Urinary bladder (tissue), 4 donors: Measurements from ENCODE around the gene POLR3A. TPM values are rescaled to one million over a fixed set of nuclear protein-coding genes. Genes with fewer than 3 reads are reported as not detected.

ENCODE experiments used
- DNase-seq: peaks from one replicate; pipeline ENCODE4 v3.0.0-alpha.2; 2015; ENCODE audit errors: extremely low spot score
- H3K27ac ChIP-seq: one replicate; pipeline ENCODE4 v1.5.1; 2013; ENCODE audit warnings: low read depth, mild to moderate bottlenecking, moderate library complexity
- H3K36me3 ChIP-seq: one replicate; pipeline ENCODE4 v1.6.1; 2013; ENCODE audit warnings: mild to moderate bottlenecking, moderate library complexity; ENCODE audit not compliant: insufficient read depth
- H3K4me1 ChIP-seq: one replicate; pipeline ENCODE4 v1.6.1; 2013; ENCODE audit warnings: mild to moderate bottlenecking, moderate library complexity; ENCODE audit not compliant: insufficient read depth
- H3K4me3 ChIP-seq: one replicate; pipeline ENCODE4 v1.5.1; 2013; ENCODE audit warnings: low read depth, low read length
- WGBS: extraction: QIAGEN DNeasy Blood & Tissue Kit; methylation state at CpG from one replicate; pipeline ENCODE4 v1.1.7; 2013; 5-methylcytosine and 5-hydroxymethylcytosine counted together
- polyA plus RNA-seq: library from polyadenylated mRNA; stranded (reverse); fragments of 200-250 nt; gene quantifications from one replicate; pipeline ENCODE4 v1.2.3, GENCODE V29; 2013
- total RNA-seq: library from RNA; depleted of rRNA; stranded (reverse); fragments of >200 nt; gene quantifications from one replicate; pipeline ENCODE4 v1.2.3, GENCODE V29; 2014
- donor health status: healthy with polysubstance abuse.
- donor health status: healthy.

The POLR3A gene
- total and polyA plus RNA-seq, 2 donors, result 5.8 to 14.5 TPM

DNA sequence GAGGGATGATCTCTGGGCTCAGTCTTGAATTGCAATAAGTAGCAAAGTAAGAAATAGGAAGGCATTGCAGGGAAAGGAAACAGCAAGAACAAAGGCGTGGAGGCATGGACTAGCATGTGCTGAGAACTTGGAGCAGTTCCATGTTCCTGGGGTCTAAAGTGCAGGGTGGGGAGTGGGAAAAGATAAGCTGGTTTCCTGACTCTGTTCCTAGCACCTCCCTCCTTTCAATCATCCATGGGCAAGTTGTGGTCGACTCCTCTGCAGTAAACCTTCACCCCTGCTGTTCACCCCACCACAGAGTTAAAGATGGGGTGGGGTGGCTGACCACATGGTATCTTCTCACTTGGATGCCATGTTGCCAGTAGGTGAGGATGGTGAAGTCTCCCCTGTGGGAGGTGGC lies 33.9 kb upstream of the POLR3A start:
- Histone ChIP-seq H3K4me1 (no peaks in the 10 kb centered on the region), H3K36me3 (no peaks in the 10 kb centered on the region), H3K27ac (no peak overlapping the region), H3K4me3 (no peak overlapping the region)
- WGBS, result 74% methylated on average over 2 of the region's 2 CpGs
- DNase-seq, result no peak

DNA sequence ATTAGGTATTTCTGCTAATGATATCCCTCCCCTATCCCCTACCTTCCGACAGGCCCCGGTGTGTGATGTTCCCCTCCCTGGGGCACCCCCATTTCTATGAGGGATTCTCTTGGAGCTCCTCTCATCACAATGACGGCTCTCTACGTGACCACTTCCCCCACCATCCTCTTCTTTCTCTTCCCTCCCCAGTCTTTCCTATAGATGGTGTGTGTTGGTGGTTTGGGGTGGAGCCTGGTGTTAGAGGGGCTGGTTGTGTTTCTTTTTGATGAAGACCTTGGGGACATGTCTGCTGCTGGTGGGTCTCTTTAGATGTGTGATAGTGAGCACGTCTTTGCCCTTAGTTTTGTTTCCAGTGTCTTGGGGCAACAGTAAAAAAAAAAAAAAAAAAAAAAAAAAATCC lies 33.0 kb upstream of the POLR3A start:
- Histone ChIP-seq H3K36me3 (no peaks in the 10 kb centered on the region), H3K4me3 (no peak overlapping the region), H3K4me1 (no peaks in the 10 kb centered on the region), H3K27ac (no peak overlapping the region)
- no peak for DNase-seq
- WGBS, result 73% methylated on average over 5 of the region's 5 CpGs

DNA sequence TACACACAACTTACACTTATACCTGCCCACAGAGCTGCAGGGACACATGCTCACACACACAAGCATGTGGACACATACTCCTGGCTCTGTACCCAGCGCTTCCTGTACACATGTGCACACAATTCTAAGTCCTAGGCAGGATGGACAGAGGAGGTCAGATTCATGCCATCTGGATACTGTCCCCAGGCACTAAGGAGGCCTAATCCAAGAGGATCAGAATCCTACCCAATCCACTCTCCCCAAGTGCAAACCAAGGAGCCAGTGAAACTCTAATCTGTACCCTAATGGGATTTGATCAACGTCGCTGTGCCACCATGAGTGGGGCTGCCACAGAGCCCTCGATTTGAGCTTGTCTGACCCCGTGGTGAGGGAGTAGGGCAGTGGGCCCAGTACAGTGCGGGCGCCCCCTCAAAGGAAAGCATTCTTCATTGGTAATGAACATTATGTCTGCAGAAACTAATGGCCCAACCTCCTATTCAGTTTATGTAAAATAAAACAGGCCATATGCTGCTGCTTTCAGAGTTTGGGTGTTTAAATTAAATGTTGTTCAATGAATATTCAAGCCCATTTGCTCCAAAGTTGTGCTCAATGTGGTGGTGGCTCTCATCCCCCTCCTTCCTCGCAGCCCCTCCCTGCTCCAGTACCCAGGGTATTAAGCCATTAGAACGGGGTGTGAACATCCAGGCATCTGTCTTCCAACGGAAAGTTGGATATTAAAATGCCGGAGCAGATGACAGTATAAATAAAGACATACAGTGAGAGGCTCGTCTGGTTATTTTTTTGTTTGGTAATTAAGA lies 30.8 kb upstream of the POLR3A start:
- Histone ChIP-seq H3K27ac (no peak overlapping the region), H3K4me3 (no peak overlapping the region), H3K36me3 (no peaks in the 10 kb centered on the region), H3K4me1 (no peaks in the 10 kb centered on the region)
- 82% methylated on average over 12 of the region's 12 CpGs for WGBS
- DNase-seq, result no peak

DNA sequence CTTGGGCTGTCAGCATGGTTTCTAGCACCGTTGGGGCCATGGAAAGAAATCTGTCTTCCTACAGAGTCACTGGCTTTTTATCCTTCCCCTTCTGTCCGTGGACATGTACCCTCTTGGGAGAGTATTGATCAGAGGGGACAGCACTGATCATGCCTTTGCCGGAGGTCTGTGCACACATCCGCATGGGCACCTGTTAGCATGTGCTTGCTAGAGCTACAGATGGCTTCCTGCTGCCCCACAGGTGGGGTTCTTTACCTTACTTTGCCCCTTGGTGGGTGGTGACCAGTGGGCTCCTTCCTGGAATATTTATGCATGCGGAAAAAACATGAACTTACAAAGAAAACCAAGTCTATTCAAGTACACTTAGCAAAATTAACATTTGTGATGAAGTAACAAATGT lies 29.2 kb upstream of the POLR3A start:
- 70% methylated on average over 5 of the region's 5 CpGs for WGBS
- Histone ChIP-seq H3K4me3 (no peak overlapping the region), H3K4me1 (no peaks in the 10 kb centered on the region), H3K36me3 (no peaks in the 10 kb centered on the region), H3K27ac (no peak overlapping the region)
- DNase-seq, result no peak

DNA sequence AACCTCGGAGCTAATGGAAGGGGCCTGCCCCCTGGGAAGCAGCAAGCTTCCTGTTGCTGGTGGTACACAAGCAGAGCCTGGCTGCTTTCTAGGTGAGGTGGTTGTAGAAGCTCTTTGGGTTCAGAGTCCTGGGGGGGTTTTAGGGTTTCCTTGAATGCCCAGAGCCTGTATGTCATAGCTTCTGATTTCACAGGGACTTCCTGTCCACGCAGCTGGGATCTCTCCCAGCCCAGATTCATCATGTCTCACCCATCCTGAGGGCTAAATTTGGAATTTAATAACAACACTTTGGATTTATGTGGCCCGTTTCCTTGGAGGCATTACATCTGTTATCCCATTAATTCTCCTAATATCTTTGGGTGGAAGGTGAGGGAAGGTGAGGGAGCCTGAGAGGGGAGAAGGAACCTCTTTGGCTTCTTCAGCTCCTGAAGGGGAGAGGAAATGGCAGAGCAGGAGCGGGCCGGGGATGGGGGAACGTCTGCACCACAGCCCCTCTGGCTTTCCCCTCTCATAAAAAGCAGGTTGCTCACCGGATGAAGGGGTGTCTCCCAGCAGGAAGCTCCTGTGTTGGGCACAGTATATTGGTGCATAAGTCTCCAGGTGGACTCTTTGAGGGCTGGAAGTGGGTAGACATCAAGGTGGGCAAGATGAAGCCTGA lies 24.0 kb upstream of the POLR3A start:
- Histone ChIP-seq H3K27ac (no peak overlapping the region), H3K4me1 (peaks cover 2% of the 10 kb centered on the region), H3K4me3 (no peak overlapping the region), H3K36me3 (no peaks in the 10 kb centered on the region)
- DNase-seq, result no peak
- WGBS, result 42% methylated on average over 7 of the region's 7 CpGs

DNA sequence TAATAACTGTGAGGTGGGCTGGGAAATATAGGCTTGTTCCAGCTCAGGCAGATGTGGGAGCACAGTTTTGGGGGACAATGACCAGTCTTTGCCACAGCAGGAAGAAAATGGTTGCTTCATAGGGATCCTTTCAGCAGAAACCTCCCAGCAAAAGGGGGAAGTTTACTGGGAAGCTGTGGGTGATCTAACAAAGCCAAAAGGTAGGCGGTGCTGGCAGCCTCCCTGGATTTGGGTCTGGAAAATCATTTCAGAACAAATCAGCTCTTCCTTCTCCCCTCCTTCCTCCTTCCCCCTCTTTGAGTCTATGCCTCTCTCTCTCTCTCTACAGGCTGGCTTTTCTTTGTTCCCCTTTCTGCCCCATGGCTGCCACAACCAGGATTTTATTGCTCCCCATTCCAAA lies 20.5 kb upstream of the POLR3A start:
- DNase-seq, result no peak
- Histone ChIP-seq H3K27ac (no peak overlapping the region), H3K4me1 (peaks cover 2% of the 10 kb centered on the region), H3K36me3 (no peaks in the 10 kb centered on the region), H3K4me3 (no peak overlapping the region)
- 80% methylated on average over 1 of the region's 1 CpG for WGBS

DNA sequence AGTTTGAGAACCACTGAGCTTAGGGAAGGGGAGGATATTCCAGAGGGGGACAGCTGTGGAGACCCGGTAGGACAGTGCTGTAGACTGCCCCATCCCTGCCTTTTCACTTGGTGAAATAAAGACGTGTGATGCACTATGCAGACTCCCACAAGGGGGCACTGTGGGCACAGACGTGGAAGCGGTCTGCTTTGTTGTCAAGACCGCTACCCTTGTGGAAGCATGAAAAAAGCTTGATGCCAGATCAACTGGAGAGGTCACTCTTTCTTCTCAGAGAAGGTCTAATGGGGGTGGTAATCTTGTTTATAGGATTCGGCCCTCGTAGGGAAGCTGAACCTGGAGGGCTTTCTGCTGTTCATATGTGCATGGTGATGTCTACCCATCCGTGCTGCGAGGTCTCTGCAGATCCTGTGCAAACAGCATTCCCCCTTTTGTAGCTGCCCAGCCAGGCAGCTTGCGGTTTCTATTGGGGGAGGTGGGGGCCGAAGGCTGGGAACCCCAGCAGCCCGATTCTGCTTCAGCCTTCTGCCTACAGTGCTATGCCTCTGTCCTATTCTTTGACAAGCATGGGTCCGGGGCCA lies 18.1 kb upstream of the POLR3A start:
- Histone ChIP-seq H3K36me3 (no peaks in the 10 kb centered on the region), H3K27ac (no peak overlapping the region), H3K4me1 (no peaks in the 10 kb centered on the region), H3K4me3 (no peak overlapping the region)
- DNase-seq, result no peak
- 18% methylated on average over 13 of the region's 13 CpGs for WGBS

DNA sequence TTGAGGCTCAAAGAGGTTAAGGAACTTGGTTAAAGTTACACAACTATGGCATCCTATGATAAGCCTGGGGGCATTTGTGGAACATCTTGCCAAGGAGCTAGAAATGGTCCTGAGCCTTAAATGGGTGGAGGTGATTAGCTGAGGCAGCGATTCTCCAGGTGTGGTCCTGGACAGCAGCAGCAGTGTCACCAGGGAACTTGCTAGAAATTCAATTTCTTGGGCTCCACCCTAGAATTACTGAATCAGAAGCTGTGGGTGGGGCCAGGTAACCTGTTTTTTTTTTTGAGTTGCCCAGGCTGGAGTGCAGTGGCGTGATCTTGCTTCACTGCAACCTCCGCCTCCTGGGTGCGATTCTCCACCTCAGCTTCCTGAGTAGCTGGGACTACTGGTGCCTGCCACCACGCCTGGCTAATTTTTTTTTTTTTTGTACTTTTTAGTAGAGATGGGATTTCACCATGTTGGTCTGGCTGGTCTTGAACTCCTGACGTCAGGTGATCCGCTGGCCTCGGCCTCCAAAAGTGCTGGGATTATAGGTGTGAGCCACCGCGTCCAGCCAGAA lies 17.5 kb upstream of the POLR3A start:
- H3K27ac ChIP-seq, result no peak overlapping the region
- 82% methylated on average over 10 of the region's 10 CpGs for WGBS

DNA sequence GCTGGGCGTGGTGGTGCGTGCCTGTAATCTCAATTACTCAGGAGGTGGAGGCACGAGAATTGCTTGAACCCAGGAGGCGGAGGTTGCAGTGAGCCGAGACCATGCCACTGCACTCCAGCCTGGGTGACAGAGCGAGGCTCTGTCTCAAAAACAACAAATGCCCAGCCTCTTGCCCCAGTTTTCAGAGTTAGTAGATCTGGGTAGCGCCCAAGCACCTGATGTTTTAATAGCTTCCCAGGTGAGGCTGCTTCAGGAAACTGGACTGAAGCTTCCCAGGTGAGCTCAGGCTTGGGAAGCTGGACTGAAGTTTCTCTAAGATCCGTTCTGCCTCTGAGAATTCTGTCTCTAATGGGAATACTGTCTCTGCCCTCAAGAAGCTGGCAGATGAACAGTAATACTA lies 16.5 kb upstream of the POLR3A start:
- no peaks in the 10 kb centered on the region for H3K4me1 ChIP-seq
- 94% methylated on average over 8 of the region's 8 CpGs for WGBS
- H3K4me3 ChIP-seq, result no peak overlapping the region
- no peak overlapping the region for H3K27ac ChIP-seq
- H3K36me3 ChIP-seq, result no peaks in the 10 kb centered on the region
- DNase-seq, result no peak

More for the DNA sequence above, 17.5 kb upstream of the POLR3A start:
- no peak overlapping the region for H3K4me3 ChIP-seq
- no peaks in the 10 kb centered on the region for H3K36me3 ChIP-seq
- no peak for DNase-seq
- no peaks in the 10 kb centered on the region for H3K4me1 ChIP-seq

DNA sequence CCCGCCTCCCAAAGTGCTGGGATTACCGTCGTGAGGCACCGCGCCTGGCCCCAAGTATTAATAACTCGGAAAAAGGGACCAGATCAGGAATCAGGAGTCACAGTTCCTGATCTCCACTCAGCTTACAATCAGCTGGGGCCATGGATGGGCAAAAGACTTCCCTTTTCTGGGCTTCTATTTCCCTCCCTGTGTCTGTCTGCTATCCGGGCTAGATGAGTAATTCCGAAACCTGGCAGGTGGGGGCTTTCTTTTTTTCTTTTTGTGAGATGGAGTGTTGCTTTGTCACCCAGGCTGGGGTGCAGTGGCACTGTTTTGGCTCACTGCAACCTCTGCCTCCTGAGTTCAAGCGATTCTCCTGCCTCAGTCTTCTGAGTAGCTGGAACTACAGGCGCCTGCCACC lies 15.9 kb upstream of the POLR3A start:
- Histone ChIP-seq H3K36me3 (no peaks in the 10 kb centered on the region), H3K4me3 (no peak overlapping the region), H3K27ac (no peak overlapping the region), H3K4me1 (no peaks in the 10 kb centered on the region)
- WGBS, result 82% methylated on average over 10 of the region's 10 CpGs
- DNase-seq, result no peak

DNA sequence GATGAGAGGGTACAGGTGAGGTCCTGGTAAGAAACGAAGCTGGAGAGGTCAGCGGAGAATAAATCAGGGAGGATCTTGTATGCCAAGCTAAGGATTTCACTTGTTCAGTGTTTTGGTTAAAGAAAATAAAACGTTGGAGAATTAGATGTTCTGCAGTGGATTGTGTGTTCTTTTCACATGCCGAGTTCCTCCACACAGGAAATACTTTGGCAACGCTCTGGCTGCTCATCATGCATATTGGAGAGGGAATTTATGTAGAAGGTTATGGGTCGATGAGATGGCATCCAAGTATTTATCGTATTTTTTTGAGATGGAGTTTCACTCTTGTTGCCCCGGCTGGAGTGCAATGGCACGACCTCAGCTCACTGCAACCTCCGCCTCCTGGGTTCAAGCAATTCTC lies 15.4 kb upstream of the POLR3A start:
- DNase-seq, result no peak
- Histone ChIP-seq H3K27ac (no peak overlapping the region), H3K4me3 (no peak overlapping the region), H3K4me1 (no peaks in the 10 kb centered on the region), H3K36me3 (no peaks in the 10 kb centered on the region)
- 56% methylated on average over 10 of the region's 10 CpGs for WGBS

DNA sequence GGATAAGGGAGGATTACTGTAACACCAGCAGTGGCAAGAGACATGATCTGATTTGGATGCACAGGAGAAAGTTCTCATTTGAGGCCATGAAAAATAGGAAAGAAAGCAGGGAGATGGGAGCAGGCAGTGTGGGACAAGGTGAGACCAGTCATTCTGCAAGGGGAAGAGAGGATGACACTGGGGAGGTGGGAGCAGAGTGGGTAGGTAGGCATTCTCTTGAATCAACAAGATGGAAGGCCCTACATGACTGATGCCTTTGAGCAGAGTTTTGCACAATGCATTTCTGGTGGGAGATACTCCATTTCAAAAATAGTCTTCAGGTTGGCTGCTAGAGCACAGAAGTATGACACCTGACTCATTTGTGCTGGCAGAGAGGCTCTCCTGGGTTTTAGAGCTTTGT lies 14.9 kb upstream of the POLR3A start:
- Histone ChIP-seq H3K4me3 (no peak overlapping the region), H3K4me1 (no peaks in the 10 kb centered on the region), H3K27ac (no peak overlapping the region), H3K36me3 (no peaks in the 10 kb centered on the region)
- DNase-seq, result no peak

DNA sequence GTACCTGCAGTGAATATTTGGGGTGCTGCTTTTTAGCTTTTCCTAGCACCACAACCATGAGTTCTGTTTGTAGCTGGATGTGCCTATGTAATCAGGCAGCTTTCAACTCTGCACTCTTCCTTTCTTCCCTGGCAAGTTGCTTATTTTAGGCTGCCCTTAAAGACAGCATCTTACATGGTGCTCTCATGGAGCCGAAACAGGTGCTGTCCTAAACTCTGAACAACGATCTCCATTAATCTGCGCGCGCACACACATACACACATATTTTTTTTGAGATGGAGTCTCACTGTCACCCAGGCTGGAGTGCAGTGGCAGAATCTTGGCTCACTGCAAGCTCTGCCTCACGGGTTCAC lies 13.4 kb upstream of the POLR3A start:
- no peaks in the 10 kb centered on the region for H3K4me1 ChIP-seq
- no peak overlapping the region for H3K27ac ChIP-seq
- WGBS, result 94% methylated on average over 6 of the region's 6 CpGs
- no peak for DNase-seq
- no peaks in the 10 kb centered on the region for H3K36me3 ChIP-seq
- no peak overlapping the region for H3K4me3 ChIP-seq
